NCI-H1417 treated with DMSO at 0.1 percent for 48 hours (cell line): ENCODE data around the gene EPHA3.

Experiments
- DNase-seq: peaks from one replicate; lab custom pipeline; 2025; lab: John Stamatoyannopoulos, UW

EPHA3 gene

DNA sequence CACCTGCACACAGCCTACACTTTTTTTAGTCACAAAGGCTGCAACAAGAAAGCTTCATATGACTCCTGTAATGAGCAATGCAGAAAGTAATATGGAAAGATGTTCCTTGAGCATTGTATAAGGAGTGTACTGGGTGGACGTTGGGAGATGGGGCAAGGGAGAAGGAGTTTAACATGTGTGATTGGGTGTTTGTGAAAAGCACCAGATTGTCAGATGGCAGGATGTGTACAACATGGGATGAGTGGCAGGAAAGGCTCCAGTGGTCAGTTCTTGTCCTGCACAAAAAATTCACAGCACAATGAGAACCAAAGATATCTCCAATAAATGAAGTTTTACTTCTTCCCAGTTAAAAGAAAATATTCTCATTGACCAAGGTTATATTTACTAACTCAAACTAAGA is 255.1 kb downstream of the EPHA3 start:
- DNase-seq: no peak

GRCh38 chr3:89363171-89363570 is 255.8 kb downstream of the EPHA3 start:
- DNase-seq: no peak

DNA sequence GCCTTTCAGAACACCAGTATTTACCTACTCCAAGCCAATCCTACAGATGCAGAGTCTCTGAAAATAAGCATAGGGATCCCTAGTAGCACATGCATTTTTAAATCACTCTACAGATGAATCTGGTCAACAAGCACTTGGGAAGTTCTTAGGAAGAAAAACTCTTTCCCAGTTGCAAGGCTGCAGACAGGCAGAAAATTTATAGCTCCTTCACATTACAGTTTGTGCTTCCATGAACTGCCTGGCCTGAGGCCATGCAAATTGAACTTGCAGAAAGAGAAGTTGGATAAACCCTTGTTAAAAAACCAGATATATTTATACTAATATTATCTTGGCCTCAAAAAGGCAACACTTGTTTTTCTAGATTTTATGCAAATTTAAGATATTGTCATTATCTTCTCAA is 256.9 kb downstream of the EPHA3 start:
- no peak for DNase-seq

- no peak for DNase-seq
These were observed 259.7 kb downstream of the EPHA3 start for GRCh38 chr3:89367166-89367565.

GRCh38 chr3:89368846-89369245 is 261.4 kb downstream of the EPHA3 start:
- no peak for DNase-seq

GRCh38 chr3:89372456-89372855 is 265.0 kb downstream of the EPHA3 start:
- no peak for DNase-seq

DNA sequence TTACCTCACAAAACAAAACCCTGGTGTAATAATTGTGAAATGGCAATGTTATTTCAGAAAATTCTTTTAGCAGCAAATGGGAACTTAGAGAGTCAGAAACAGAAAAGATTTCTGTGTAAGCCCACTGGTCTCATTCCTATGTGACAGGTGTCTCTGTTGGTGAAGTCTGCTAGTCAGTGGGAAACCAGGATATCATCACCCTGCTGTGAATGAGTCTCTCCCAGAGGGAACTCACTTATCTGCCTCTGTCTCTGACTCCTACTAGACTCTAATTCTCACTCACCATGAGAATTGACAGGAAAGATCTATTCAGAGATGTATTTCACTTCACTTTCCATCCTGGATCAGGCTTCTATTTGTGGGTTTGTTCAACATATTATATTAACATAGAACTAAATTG is 266.0 kb downstream of the EPHA3 start:
- DNase-seq: no peak

- no peak for DNase-seq
These were observed 268.0 kb downstream of the EPHA3 start for GRCh38 chr3:89375451-89375850.

- no peak for DNase-seq
These were observed 272.6 kb downstream of the EPHA3 start for GRCh38 chr3:89380016-89380415.

DNA sequence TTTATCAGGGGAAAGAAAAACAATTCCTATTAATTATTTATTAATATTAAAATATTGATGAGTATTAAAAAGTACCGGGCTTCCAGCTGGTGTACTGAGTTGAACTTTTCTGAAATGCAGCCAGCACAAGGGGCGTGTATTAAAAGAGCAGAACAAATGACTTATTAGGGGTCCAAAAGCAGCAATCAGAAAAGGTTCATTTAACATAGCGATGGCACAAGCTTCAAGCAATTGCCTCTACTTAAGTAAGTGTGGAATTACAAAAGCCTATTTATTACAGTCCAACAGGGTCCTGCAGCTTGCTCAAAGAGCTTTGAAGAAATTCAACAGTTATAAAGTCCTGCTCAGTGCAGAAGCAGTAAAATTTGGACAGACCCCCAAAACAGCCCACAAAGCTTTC is 285.6 kb downstream of the EPHA3 start:
- no peak for DNase-seq

- no peak for DNase-seq
These were observed 288.0 kb downstream of the EPHA3 start for GRCh38 chr3:89395456-89395855.

GRCh38 chr3:89395996-89396395 is 288.6 kb downstream of the EPHA3 start:
- no peak for DNase-seq

- DNase-seq: no peak
These were observed 294.6 kb downstream of the EPHA3 start for GRCh38 chr3:89402051-89402450.

DNA sequence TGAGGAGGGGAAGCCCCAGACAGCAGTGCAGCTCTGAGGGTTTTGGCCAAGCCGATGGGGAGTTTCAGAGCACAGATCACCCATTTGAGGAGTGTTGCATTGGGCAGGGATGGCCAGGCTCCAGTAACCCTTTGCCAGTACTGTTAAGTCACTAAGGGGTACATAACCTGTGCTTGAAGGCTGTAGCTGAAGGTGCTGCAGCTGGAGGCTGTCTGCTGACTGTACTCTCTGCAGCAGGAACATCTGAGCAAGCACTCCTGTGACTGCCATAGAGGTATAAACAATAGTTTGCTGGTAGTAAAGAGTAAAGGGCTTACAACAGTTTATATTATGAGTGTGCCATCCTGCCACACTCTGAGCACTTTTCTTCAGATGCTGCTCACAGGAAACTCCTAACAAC is 297.8 kb downstream of the EPHA3 start:
- no peak for DNase-seq

GRCh38 chr3:89405593-89405992 is 298.2 kb downstream of the EPHA3 start:
- no peak for DNase-seq

DNA sequence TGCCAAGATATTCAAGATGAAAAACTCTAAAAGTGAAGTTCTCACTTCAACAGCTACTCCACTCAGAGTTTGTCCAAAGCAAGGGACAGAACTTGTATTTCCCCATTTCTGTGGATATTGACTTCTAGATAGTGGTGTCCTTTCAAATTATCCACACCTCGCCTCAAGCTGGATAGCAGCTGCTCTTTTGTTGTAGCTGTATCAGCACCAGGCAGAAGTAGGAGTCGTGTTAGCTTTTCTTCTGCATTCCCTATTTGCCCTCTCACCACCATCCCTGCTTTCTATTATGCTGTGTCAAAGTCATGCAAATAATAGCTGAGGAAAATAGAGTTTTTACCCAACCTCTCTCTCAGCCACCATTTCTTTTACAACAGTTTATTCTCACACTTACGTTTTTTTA is 303.8 kb downstream of the EPHA3 start:
- DNase-seq: no peak

DNA sequence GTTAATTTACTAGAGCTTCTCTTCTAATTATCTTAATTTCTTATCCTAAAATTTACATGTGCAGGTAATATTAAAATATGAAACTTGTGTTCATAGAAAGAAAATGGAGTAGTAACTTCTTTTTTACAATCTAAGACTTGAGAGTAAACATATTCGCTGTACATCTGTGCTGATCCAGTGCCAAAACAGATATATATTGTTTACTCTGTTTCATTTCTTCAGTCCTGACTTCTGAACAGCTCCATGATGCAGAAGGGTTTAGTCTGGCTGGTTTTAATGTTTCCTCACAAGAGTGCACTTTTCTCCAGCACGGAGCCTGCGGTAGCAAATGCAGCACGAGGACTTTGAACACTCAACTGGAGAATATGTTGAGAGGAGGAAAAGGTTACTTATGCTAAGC is 306.8 kb downstream of the EPHA3 start:
- no peak for DNase-seq

- DNase-seq: no peak
These were observed 312.3 kb downstream of the EPHA3 start for GRCh38 chr3:89419647-89420241.

DNA sequence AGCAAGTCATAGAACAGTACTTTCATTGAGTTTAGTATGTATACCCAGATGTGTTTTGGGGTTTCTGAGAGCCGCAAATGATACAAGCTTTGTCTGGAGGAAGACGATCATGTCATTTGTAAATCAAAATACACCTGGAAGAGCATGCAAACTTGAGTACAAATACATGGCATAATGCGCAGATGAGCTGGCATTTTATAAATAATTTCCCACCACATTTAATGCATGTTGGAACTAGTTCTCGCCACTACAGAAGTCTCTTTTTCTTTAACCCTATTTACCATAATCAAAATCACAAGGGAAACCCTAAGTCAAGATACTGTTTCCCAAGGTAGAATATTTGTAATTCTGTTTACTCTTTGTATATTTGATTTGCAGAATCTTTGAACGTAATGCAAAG is 318.6 kb downstream of the EPHA3 start:
- DNase-seq: no peak

DNA sequence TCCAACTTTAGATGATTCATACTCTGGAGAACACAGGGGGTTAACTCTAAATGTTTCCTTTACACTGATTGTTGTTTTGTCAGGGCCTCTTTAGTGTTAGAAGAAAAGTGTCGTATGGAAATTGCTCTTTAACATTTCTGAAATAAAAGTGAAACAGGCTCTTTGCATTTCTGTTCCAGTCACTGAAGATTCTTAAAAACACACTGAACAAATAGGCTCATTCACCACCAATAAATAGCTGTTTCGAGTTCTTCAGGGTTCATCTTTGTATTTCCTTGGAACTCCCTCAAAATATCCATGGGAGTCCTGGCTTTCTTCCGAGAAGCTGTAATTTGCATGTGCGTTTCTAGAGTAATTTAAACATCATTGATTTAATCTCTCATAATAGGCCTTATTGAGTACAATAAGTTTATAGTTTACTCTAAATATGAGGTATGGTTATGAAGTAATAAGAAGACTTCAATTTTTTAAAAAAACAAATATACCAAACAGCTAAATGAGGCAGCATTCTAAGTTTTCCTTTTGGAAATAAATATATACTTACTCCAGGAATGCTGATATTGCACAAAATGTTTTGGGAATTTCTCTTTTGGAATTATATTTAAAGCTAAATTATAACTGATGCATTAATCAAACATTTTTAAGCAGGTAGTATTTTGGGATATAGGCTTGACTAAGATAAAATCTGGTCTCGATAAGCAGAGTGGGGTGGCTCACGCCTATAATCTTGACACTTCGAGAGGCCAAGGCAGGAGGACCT is 327.4 kb downstream of the EPHA3 start:
- no peak for DNase-seq

- DNase-seq: no peak
These were observed 329.4 kb downstream of the EPHA3 start for GRCh38 chr3:89436846-89437245.

GRCh38 chr3:89440386-89440785 is 333.0 kb downstream of the EPHA3 start:
- DNase-seq: no peak

- DNase-seq: no peak
These were observed 333.7 kb downstream of the EPHA3 start for GRCh38 chr3:89441141-89441540.

GRCh38 chr3:89446593-89446992 is 339.2 kb downstream of the EPHA3 start:
- DNase-seq: no peak
